Measurements from ENCODE around the gene MAST1.
"Not testable (repeated sequence)": the region's sequence is repeated elsewhere in the genome, so short reads cannot be mapped to it uniquely, and the experiment has no call there.

The MAST1 gene

DNA sequence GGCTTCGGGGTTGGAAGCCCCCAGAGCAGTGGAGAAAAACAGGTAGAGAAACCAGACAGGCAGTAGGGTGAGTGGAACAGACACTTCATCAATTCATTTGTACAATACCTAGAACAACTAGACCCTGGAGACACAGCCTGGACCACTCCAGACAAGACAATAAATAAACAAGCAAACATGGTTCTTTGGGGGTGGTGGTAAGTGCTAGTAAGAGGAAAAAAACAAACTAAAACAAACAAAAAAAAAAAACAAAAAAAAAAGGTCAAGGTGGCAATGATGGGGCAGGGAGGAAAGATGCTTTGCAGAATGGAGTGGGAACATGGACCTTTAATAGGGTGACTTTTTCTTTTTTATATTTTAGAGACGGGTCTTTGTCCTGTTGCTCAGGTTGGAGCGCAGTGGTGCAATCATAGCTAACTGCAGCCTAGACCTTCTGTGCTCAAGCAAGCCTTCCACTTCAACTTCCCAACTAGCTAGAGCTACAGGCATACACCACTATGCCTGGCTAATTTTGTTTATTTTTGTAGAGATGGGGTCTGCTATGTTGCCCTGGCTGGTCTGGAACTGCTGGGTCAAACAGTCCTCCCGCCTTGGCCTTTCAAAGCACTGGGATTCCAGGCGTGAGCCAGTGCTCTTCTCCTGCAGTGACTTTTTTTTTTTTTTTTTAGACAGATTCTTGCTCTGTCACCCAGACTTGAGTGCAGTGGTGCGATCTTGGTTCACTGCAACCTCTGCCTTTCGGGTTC, 43.9 kb upstream of the MAST1 start:
- Histone ChIP-seq H3K4me1 (ENCODE audit: insufficient read depth, low read length) (peaks cover 16% of the 10 kb centered on the region), H3K9me3 (ENCODE audit: low read length) (no peaks in the 10 kb centered on the region), H3K36me3 (ENCODE audit: insufficient read depth, low read length) (peaks cover 9% of the 10 kb centered on the region), H3K4me3 (ENCODE audit: low read depth in 1 of 2, low read length in 2 of 2) (peak overlapping the region; percentile 82 to 90), H3K27me3 (ENCODE audit: control insufficient read depth in 1 of 2, insufficient read depth in 2 of 2, low read length in 2 of 2) (no peaks in the 10 kb centered on the region), H3K9ac (ENCODE audit: low read length) (peak overlapping the region; percentile 56), H3K27ac (ENCODE audit: low read depth, low read length) (peak overlapping the region; percentile 99)

DNA sequence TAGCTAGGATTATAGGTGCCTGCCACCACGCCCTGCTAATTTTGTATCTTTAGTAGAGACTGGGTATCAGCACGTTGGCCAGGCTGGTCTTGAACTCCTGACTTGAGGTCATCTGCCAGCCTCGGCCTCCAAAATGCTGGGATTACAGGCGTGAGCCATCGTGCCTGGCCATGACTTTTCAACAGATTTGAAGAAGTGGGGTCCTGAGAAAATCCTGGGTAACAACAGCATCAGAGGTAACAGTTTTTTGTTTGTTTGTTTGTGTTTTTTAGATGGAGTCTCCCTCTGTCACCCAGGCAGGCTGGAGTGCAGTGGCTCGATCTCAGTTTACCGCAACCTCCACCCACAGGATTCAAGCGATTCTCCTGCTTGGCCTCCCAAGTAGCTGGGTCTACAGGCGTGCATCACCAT, 43.3 kb upstream of the MAST1 start:
- peaks cover 17% of the 10 kb centered on the region for H3K4me1 ChIP-seq (ENCODE audit: insufficient read depth, low read length)
- H3K9ac ChIP-seq (ENCODE audit: low read length) = no peak overlapping the region
- H3K27me3 ChIP-seq (ENCODE audit: control insufficient read depth in 1 of 2, insufficient read depth in 2 of 2, low read length in 2 of 2) = no peaks in the 10 kb centered on the region
- H3K9me3 ChIP-seq (ENCODE audit: low read length) = no peaks in the 10 kb centered on the region
- H3K4me3 ChIP-seq (ENCODE audit: low read depth in 1 of 2, low read length in 2 of 2) = no peak overlapping the region
- peaks cover 15% of the 10 kb centered on the region for H3K36me3 ChIP-seq (ENCODE audit: insufficient read depth, low read length)
- H3K27ac ChIP-seq (ENCODE audit: low read depth, low read length) = peak overlapping the region; percentile 99

DNA sequence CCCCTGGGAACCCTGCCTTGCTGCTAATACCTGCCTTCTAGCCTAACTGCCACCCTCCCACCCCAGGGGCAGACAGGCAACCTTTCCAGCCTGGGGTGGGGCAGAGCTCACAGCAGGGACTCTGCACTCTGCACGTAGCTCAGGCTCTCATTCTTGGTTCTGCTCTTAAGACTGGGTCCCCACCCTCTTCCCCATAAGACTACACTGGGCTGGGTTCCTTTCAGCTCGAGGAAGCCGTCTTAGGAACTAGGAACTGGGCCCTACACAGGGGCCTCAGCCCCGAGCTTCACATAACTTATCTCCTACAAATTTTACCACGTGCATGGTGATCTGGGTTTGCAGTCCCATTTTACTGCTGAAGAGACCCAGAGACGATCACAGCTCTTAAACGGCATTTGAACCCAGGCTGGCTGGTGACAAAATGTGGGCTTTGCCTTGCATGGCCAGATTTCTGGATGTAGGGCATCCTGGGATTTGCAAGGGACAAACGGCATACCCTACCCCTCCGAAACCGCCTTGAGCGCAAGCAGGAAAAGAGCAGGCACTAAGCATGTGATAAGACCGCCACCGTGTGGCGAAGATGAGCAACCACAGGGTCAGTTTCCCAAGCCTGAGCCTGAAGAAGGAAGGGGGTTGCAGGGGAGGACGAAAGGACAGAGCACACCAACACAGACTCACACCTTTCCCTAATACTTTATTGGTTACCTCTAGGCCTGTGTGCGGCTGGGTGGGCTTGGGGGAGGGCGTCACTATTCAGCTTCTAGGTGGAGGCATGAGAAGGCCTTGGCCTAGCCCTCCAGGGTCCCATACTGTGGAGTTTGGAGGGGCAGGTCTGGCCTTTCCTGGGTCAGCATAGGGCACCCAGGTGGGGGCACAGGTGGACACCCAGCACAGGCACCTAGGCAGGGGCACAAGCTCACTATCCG, 41.9 kb upstream of the MAST1 start:
- Histone ChIP-seq H3K9me3 (ENCODE audit: low read length) (no peaks in the 10 kb centered on the region), H3K9ac (ENCODE audit: low read length) (no peak overlapping the region), H3K4me1 (ENCODE audit: insufficient read depth, low read length) (peaks cover 19% of the 10 kb centered on the region), H3K4me3 (ENCODE audit: low read depth in 1 of 2, low read length in 2 of 2) (no peak overlapping the region), H3K36me3 (ENCODE audit: insufficient read depth, low read length) (peaks cover 22% of the 10 kb centered on the region), H3K27me3 (ENCODE audit: control insufficient read depth in 1 of 2, insufficient read depth in 2 of 2, low read length in 2 of 2) (no peaks in the 10 kb centered on the region), H3K27ac (ENCODE audit: low read depth, low read length) (peak overlapping the region; percentile 28)

DNA sequence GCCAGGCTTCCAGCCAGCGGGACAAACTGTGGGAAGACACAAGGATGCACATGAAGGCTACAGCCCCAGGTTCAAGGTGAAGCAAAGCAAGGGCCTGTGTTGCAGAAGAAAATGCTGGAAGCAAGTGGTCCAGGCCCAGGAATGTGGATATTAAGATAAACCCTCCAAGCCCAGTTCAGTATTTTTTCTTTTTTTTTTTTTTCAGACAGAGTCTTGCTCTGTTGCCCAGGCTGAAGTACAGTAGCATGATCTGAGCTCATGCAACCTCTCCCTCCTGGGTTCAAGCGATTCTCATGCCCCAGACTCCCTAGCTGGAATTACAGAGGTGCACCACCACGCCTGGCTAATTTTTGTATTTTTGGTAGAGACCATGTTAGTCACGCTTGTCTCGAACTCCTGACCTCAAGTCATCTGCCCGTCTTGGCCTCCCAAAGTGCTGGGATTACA, 41.2 kb upstream of the MAST1 start:
- Histone ChIP-seq H3K36me3 (ENCODE audit: insufficient read depth, low read length) (peaks cover 22% of the 10 kb centered on the region), H3K4me3 (ENCODE audit: low read depth in 1 of 2, low read length in 2 of 2) (no peak overlapping the region), H3K4me1 (ENCODE audit: insufficient read depth, low read length) (peaks cover 19% of the 10 kb centered on the region), H3K9ac (ENCODE audit: low read length) (no peak overlapping the region), H3K9me3 (ENCODE audit: low read length) (no peaks in the 10 kb centered on the region), H3K27ac (ENCODE audit: low read depth, low read length) (no peak overlapping the region), H3K27me3 (ENCODE audit: control insufficient read depth in 1 of 2, insufficient read depth in 2 of 2, low read length in 2 of 2) (no peaks in the 10 kb centered on the region)

DNA sequence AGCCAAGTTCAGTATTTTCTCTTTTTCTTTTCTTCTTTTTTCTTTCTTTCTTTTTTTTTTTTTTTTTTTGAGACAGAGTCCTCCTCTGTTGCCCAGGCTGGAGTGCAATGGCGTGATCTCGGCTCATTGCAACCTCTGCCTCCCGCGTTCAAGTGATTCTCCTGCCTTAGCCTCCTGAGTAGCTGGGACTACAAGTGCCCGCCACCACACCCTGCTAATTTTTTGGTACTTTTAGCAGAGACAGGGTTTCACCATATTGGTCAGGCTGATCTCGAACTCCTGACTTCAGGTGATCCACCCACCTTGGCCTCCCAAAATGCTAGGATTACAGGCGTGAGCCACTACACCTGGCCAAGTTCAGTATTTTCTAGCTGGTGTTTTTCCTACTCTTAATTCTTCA, 40.7 kb upstream of the MAST1 start:
- H3K36me3 ChIP-seq (ENCODE audit: insufficient read depth, low read length) = peaks cover 22% of the 10 kb centered on the region
- H3K4me3 ChIP-seq (ENCODE audit: low read depth in 1 of 2, low read length in 2 of 2); H3K27me3 ChIP-seq (ENCODE audit: control insufficient read depth in 1 of 2, insufficient read depth in 2 of 2, low read length in 2 of 2); H3K9me3 ChIP-seq (ENCODE audit: low read length); H3K27ac ChIP-seq (ENCODE audit: low read depth, low read length); H3K9ac ChIP-seq (ENCODE audit: low read length): not testable (repeated sequence)
- peaks cover 24% of the 10 kb centered on the region for H3K4me1 ChIP-seq (ENCODE audit: insufficient read depth, low read length)

DNA sequence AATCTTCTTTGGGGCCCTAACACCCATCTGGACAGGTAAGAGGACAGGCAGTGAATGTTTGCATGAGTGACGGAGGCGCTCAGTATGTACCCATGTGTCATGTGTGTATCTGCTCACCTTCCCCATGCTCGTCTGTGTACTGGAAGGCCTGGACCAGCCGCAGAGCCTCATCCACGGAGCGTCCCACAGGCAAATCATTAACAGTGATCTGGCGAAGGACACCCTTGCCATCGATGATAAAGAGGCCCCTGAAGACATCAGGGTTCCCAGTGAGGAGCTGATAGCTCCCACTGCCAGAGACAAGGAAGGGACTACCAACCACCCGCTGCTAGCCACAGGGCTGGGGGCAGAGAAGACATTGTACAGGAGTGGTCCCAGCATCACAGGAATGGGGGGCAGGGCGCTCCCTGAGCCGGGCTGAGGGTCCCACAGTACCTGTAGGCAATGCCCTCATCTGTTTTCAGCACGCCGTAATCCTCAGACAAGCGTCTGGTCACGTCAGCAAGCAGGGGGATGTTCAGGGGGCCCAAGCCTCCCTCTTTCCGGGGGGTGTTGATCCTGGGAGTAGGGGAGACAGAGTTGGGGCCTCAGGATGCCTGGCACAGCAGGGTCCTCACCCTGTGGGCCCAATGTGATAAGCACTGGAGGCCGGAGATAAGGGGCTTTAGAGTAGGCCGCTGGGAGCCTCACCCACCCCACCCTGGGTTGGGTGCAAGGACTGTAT, 38.4 kb upstream of the MAST1 start:
- no peak overlapping the region for H3K27ac ChIP-seq (ENCODE audit: low read depth, low read length)
- peaks cover 24% of the 10 kb centered on the region for H3K4me1 ChIP-seq (ENCODE audit: insufficient read depth, low read length)
- H3K9me3 ChIP-seq (ENCODE audit: low read length) = no peaks in the 10 kb centered on the region
- H3K4me3 ChIP-seq (ENCODE audit: low read depth in 1 of 2, low read length in 2 of 2) = peak overlapping the region in 1 of 2 donors; percentile 94
- peak overlapping the region; percentile 84 for H3K9ac ChIP-seq (ENCODE audit: low read length)
- H3K36me3 ChIP-seq (ENCODE audit: insufficient read depth, low read length) = peaks cover 22% of the 10 kb centered on the region
- no peaks in the 10 kb centered on the region for H3K27me3 ChIP-seq (ENCODE audit: control insufficient read depth in 1 of 2, insufficient read depth in 2 of 2, low read length in 2 of 2)

DNA sequence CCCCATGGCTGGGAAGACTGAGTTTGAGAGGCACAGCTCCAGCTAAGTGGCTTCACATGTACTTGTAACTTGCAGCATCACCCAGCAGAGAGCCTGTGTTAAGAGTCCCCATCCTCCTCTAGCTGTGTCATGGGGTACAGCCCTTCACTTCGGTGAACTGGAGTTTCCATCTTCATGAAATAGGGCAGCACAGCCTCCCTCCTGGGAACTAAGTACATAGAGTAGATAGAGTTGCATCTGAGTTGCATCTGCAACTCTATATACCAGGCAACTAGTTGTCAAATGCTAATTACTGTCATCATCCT, 37.9 kb upstream of the MAST1 start:
- peaks cover 24% of the 10 kb centered on the region for H3K4me1 ChIP-seq (ENCODE audit: insufficient read depth, low read length)
- peaks cover 22% of the 10 kb centered on the region for H3K36me3 ChIP-seq (ENCODE audit: insufficient read depth, low read length)
- no peaks in the 10 kb centered on the region for H3K27me3 ChIP-seq (ENCODE audit: control insufficient read depth in 1 of 2, insufficient read depth in 2 of 2, low read length in 2 of 2)
- H3K27ac ChIP-seq (ENCODE audit: low read depth, low read length) = no peak overlapping the region
- H3K9me3 ChIP-seq (ENCODE audit: low read length) = no peaks in the 10 kb centered on the region
- H3K4me3 ChIP-seq (ENCODE audit: low read depth in 1 of 2, low read length in 2 of 2) = peak overlapping the region in 1 of 2 donors; percentile 94
- peak overlapping the region; percentile 84 for H3K9ac ChIP-seq (ENCODE audit: low read length)

DNA sequence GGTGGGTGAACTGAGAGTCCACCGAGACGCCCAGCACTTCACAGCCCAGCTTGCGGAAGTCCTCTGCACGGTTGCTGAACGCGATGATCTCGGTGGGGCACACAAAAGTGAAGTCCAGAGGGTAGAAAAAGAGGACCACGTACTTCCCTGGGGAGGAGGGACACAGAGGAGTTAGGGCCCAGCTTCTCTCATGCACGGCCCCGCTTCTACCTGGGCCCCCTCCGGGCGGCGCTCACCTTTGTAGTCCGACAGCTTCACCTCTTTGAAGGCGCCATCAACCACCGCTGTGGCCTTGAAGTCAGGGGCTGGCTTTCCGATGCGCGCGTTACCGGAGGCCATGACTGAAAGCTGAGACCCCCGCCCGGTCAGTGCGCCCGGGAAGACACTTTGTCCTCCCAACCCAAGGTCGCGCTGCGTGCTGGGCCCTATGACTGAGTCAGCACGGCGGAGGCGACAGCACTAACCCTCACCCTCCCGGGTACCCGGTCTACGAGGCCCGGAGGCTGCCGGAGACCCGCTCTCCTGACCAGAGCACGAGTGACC, 37.3 kb upstream of the MAST1 start:
- Histone ChIP-seq H3K4me1 (ENCODE audit: insufficient read depth, low read length) (peaks cover 23% of the 10 kb centered on the region), H3K36me3 (ENCODE audit: insufficient read depth, low read length) (peaks cover 22% of the 10 kb centered on the region), H3K27me3 (ENCODE audit: control insufficient read depth in 1 of 2, insufficient read depth in 2 of 2, low read length in 2 of 2) (no peaks in the 10 kb centered on the region), H3K27ac (ENCODE audit: low read depth, low read length) (peak overlapping the region; percentile 69), H3K4me3 (ENCODE audit: low read depth in 1 of 2, low read length in 2 of 2) (peak overlapping the region; percentile 61 to 94), H3K9ac (ENCODE audit: low read length) (peak overlapping the region; percentile 84), H3K9me3 (ENCODE audit: low read length) (no peaks in the 10 kb centered on the region)

DNA sequence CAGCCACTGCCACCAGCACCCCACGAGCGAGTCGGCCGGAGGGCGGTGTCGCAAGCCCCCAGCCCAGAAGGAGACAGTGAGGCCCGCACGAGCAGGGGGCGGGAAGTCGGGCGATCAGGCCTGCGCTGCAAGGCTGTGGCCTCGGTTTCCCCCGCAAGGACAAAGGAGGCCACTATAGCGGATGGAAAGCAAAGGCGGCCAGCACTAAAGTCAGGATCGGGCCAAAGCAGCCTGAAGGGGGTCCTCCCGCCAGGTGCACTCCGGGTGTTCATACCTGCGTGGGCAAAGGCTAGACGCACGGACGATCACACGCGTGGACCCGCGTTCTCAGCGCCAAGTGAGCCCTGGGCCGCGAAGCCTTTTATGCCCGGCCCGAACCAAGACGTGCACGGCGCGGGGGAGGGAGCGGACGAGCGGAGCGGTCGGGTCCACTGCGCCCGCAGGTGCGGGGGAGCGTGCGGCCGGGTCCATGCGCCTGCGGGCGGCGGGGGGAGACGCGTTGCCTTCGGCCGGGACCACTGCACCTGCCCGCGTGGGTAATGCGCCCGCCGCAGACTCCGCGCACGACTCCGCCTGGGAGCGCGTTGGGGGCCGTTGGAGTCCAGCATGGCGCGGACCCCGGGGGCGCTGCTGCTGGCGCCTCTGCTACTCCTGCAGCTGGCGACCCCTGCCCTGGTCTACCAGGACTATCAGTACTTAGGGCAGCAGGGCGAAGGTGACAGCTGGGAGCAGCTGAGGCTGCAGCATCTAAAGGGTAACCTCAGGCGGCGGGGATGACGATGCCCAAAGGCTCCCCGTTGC, 36.6 kb upstream of the MAST1 start, which contains the start of the genes PRDX2 and THSD8:
TSS of gene PRDX2 (minus strand) at position 335 of the 801 bp plus-strand sequence. CDS start 539 bp downstream, outside the sequence.
TSS of gene THSD8 (plus strand) at position 604 of the 801 bp plus-strand sequence. CDS start at position 607, 3 bp downstream.
- H3K36me3 ChIP-seq (ENCODE audit: insufficient read depth, low read length) = peaks cover 22% of the 10 kb centered on the region
- no peaks in the 10 kb centered on the region for H3K9me3 ChIP-seq (ENCODE audit: low read length)
- H3K4me1 ChIP-seq (ENCODE audit: insufficient read depth, low read length) = peaks cover 22% of the 10 kb centered on the region
- H3K9ac ChIP-seq (ENCODE audit: low read length) = peak within 1 kb of the TSS; percentile 84
- H3K27me3 ChIP-seq (ENCODE audit: control insufficient read depth in 1 of 2, insufficient read depth in 2 of 2, low read length in 2 of 2) = no peaks in the 10 kb centered on the region
- peak within 1 kb of the TSS; percentile 69 for H3K27ac ChIP-seq (ENCODE audit: low read depth, low read length)
- H3K4me3 ChIP-seq (ENCODE audit: low read depth in 1 of 2, low read length in 2 of 2) = peak within 1 kb of the TSS; percentile 61 to 94

DNA sequence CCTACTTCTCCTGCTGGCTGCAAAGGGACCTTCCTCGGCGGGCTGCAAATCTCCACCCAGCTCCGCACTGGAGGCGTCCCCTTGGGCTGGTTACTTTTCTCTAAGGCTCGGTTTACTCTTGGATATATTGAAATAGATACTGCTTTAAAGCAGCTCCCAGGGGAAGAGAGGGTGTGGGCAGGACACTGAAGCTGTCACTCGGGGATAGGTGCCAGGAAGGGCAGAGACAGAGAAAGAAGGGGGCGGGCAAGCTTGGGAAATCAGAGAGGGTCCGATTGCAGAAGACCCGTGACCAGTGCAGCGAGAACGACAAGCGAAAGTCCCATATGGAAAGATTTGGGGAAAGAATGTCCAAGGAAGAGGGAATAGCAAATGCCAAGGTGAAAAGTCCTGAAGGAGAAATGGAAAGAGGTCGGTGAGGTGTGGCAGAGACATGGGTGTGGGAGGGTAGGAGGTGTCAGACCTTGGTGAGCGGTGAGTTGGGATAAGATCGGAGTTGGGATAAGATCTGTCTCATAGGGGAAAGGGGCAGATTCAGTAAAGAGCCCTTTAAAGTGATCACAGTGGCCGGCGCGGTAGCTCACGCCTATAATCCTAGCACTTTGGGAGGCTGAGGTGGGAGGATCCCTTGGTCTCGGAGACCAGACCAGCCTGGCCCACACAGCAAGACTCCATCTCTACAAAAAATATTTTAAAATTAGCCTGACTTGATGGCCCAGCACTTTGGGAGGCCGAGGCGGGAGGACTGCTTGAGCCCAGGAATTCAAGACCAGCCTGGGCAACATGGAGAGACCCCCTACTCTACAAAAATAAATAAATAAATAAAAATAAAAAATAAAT, 35.8 kb upstream of the MAST1 start:
- peak overlapping the region; percentile 69 for H3K27ac ChIP-seq (ENCODE audit: low read depth, low read length)
- H3K27me3 ChIP-seq (ENCODE audit: control insufficient read depth in 1 of 2, insufficient read depth in 2 of 2, low read length in 2 of 2) = no peaks in the 10 kb centered on the region
- H3K9me3 ChIP-seq (ENCODE audit: low read length) = no peaks in the 10 kb centered on the region
- H3K36me3 ChIP-seq (ENCODE audit: insufficient read depth, low read length) = peaks cover 16% of the 10 kb centered on the region
- H3K4me1 ChIP-seq (ENCODE audit: insufficient read depth, low read length) = peaks cover 29% of the 10 kb centered on the region
- H3K4me3 ChIP-seq (ENCODE audit: low read depth in 1 of 2, low read length in 2 of 2) = peak overlapping the region; percentile 61 to 94
- no peak overlapping the region for H3K9ac ChIP-seq (ENCODE audit: low read length)

Measured in muscle layer of colon (tissue), 2 donors.